NCI-H2081 (cell line): ENCODE data around the gene CYP4F2.
"Not testable (repeated sequence)": the region's sequence is repeated elsewhere in the genome, so short reads cannot be mapped to it uniquely, and the experiment has no call there.

ENCODE experiments used
- DNase-seq, 2 experiments: peaks; one replicate each; lab custom pipeline; 2025; lab: John Stamatoyannopoulos, UW

CYP4F2 gene

DNA sequence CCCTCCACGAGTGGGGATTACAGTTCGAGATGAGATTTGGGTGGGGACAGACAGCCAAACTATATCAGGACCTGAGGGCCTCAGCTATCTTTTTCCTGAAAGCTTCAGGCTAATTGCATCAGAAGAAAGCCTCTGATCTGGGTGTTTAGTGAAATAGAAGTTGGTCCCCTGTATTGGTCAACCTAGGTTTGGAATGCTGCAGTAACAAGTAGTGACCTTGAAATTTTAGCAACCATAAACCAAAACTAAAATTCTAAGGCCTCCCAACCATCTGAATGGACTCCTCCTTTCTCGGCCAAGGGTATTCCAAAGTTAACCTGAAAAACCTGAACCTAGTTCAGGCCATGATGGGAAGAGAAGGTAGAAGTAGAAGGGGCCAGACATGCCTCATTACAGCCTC lies 47.5 kb downstream of the CYP4F2 start:
- DNase-seq, result no peak

- no peak for DNase-seq
Measured at GRCh38 chr19:15846923-15847322, 51.0 kb downstream of the CYP4F2 start.

DNA sequence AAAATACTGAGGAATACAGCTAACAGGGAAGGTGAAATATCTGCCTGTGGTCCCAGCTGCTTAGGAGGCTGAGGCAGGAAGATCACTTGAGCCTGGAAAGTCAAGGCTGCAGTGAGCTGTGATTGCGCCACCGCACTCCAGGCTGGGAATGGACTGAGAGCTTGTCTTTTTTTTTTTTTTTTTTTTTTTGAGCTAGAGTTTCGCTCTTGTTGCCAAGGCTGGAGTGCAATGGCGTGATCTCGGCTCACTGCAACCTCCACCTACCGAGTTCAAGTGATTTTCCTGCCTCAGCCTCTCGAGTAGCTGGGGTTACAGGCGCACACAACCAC lies 54.0 kb downstream of the CYP4F2 start:
- not testable (repeated sequence) for DNase-seq

DNA sequence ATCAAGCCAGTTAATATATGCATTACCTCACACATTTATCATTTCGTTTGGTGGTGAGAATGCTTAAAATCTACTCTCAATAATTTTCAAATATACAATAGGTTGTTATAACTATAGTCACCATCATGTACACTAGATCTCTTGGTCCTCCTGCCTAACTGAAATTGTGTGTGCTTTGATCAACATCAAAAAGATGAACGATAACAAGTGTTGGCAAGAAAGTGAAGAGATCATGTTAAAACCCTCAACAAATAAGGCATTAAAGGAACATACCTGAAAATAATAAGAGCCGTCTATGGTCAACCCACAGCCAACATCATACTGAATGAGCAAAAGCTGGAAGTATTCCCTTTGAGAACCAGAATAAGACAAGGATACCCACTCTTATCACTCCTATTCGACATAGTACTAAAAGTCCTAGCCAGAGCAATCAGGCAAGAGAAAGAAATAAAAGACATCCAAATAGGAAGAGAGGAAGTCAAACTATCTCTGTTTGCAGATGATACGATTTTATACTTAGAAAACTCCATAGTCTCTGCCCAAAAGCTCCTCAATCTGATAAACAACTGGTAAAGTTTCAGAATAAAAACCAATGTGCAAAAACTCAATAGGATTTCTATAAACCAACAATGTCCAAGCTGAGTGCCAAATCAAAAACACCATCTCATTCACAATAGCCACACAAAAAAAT lies 54.5 kb downstream of the CYP4F2 start:
- DNase-seq, result no peak

- no peak for DNase-seq
Measured at GRCh38 chr19:15841875-15842569, 55.9 kb downstream of the CYP4F2 start.

DNA sequence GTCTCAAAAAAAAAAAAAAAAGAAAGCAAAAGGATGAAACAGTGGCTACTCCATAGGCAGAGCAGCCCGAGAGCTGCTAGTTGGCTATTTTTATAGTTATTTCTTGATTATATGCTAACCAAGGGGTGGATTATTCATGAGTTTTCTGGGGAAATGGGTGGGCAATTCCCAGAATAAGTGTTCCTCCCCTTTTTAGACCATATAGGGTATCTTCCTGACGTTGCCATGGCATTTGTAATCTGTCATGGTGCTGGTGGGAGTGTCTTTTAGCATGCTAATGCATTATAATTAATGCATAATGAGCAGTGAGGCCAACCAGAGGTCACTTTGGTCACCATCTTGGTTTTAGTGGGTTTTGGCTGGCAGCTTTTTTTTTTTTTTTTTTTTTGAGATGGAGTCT lies 57.0 kb downstream of the CYP4F2 start:
- no peak for DNase-seq

DNA sequence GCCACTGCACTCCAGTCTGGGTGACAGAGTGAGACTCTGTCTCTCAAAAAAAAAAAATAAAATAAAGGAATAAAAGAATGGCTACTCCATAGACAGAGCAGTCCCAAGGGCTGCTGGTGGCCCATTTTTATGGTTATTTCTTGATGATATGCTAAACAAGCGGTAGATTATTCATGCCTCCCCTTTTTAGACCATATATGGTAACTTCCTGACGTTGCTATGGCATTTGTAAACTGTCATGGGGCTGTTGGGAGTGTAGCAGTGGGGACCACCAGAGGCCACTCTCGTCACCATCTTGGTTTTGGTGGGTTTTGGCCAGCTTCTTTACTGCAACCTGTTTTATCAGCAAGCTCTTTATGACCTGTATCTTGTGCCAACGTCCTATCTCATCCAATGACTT lies 58.0 kb downstream of the CYP4F2 start:
- DNase-seq, result not testable (repeated sequence)

DNA sequence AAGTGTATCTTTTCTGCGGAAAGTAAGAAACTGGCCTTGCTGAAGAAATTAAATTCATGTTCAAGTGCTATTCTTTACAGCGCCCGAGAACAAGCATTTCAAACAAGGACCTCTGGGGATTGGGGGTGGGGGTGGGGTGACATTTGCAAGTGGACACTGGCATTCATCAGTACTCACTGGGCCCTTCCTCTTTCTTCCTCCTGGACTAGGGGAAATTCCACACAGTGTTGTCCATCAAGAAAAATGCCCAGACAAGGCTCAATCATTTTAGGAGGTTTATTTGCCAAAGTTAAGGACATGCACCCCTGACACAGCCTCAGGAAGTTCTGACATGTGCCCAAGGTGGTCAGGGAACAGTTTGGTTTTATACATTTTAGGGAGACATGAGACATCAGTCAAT lies 59.5 kb downstream of the CYP4F2 start:
- no peak for DNase-seq

GRCh38 chr19:15837221-15837731 lies 60.6 kb downstream of the CYP4F2 start:
- no peak for DNase-seq

GRCh38 chr19:15836330-15837220 lies 61.3 kb downstream of the CYP4F2 start:
- peak; percentile 82 to 83 for DNase-seq

- DNase-seq, result not testable (repeated sequence)
Measured at GRCh38 chr19:15835565-15836329, 62.1 kb downstream of the CYP4F2 start.

- DNase-seq, result not testable (repeated sequence)
Measured at GRCh38 chr19:15834232-15834631, 63.6 kb downstream of the CYP4F2 start.

DNA sequence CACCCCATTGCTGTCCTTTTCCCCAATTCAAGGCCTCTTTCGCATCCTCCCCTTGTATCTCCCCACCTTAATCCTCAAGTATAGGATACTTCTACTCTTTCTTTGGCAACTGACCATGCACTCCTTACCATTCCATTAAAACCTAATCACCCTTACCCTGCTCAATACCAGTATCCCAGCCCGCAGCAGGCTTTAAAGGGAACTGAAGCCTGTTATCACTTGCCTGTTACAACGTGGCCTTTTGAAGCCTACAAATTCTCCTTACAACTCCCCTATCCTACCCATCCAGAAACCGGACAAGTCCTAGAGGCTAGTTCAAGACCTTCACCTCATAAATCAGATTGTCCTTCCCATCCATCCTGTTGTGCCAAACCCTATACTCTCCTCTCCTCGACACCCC lies 66.2 kb downstream of the CYP4F2 start:
- no peak for DNase-seq

DNA sequence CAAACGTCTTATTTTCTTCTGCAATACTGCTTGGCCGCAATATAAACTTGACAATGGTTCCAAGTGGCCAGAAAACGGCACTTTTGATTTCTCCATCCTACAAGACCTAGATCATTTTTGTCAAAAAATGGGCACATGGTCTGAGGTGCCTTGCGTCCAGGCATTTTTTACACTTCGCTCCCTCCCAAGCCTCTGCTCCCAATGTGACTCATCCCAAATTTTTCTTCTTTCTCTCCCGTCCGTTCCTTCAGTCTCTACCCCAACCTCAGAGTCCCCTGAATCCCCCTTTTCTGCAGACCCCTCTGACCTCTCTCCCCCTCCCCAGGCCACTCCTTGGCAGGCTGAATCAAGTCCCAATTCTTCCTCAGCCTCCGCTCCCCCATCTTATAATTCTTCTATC lies 68.1 kb downstream of the CYP4F2 start:
- DNase-seq, result no peak

DNA sequence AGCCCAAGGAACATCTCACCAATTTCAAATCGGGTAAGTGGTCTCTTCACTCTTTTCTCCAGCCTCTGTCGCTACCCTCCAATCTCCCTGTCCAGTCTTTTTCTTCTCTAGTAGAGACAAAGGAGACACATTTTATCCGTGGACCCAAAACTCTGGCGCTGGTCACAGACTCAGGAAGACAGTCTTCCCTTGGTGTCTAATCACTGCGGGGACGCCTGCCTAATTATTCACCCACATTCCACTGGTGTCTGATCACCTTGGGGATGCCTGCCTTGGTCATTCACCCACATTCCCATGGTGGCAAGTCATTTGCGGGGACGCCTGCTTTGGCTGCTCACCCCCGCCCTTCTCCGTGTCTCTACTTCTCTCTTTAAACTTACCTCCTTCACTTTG lies 68.6 kb downstream of the CYP4F2 start:
- DNase-seq, result no peak

DNA sequence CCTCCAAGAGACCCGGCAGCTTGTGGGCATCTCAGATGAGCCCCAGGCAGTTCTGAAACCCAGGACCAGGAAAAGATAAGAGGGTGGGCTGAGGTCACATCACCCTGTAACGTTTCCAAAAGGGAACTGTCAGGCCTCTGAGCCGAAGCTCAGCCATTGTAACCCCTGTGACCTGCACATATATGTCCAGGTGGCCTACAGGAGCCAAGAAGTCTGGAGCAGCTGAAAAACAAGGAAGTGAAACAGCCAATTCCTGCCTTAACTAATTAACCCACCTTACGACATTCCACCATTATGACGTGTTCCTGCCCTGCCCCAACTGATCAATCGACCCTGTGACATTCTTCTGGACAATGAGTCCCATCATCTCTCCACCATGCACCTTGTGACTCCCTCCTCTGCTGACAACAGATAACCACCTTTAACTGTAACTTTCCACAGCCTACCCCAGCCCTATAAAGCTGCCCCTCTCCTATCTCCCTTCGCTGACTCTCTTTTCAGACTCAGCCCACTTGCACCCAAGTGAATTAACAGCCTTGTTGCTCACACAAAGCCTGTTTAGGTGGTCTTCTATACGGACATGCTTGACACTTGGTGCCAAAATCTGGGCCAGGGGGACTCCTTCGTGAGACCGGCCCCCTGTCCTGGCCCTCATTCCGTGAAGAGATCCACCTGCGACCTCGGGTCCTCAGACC lies 69.1 kb downstream of the CYP4F2 start:
- not testable (repeated sequence) for DNase-seq

GRCh38 chr19:15828121-15828610 lies 69.7 kb downstream of the CYP4F2 start:
- DNase-seq, result no peak
